Measurements from ENCODE around the gene TBL2.

GRCh38 chr7:73606801-73607691 lies 28.7 kb upstream of the TBL2 start:
- TF ChIP-seq POLR2A (IDR thresholded peaks at IDR 0.05) (no peak), CTCF (IDR thresholded peaks at IDR 0.05 in 8 of 11, conservative IDR thresholded peaks at IDR 0.05 in 3 of 11) (peak; percentile 77 to 94 (median 90))

Measured in spleen (tissue), 7 donors.